B cell (primary cell): ENCODE measurements around the gene DTD1. TPM values are rescaled to one million over a fixed set of nuclear protein-coding genes. Genes with fewer than 3 reads are reported as not detected.

Source experiments
- ATAC-seq: fragments of 200-7000 bp; cut with Tn5 transposase; one replicate; pipeline ENCODE4 v1.10.0; 2021; ENCODE audit warnings: low read depth, mild to moderate bottlenecking, moderate number of reproducible peaks, moderate library complexity
- CTCF ChIA-PET: fragments of 350-600 bp; sonication (Branson Sonifier 250); formaldehyde crosslinking; loops from one replicate; lab custom pipeline; 2021; ENCODE audit warnings: antibody characterized with exemption, inconsistent platforms; lab: Charles Lee
- POLR2A ChIA-PET: fragments of 350-600 bp; sonication (Branson Sonifier 250); formaldehyde crosslinking; loops from one replicate; lab custom pipeline; 2021; ENCODE audit warnings: antibody characterized with exemption; lab: Charles Lee
- DNase-seq: peaks from one replicate; pipeline ENCODE4 v3.0.0; 2013
- H2AFZ ChIP-seq: 2 replicates; pipeline ENCODE4 v1.6.1; 2012; ENCODE audit warnings: mild to moderate bottlenecking, low read depth, low read length; ENCODE audit not compliant: insufficient read depth, poor library complexity, severe bottlenecking
- H3K27ac ChIP-seq, 2 donors: 1 replicate in 1 of 2; 2 replicates in 1 of 2; pipeline ENCODE4 v1.5.1; 2012 to 2013; ENCODE audit warnings: low read length in 2 of 2, mild to moderate bottlenecking in 2 of 2, moderate library complexity in 1 of 2
- H3K27me3 ChIP-seq, 4 experiments: fragments of 200-600 bp in 1 of 4; sonication (generic) in 1 of 4; replicated peaks in 1 of 4; 1 replicate in 2 of 4; 2 replicates in 2 of 4; pipeline versions ENCODE4 v1.6.1 to v1.7.0; 2013 to 2016; ENCODE audit warnings: low read length in 3 of 4, mild to moderate bottlenecking in 2 of 4, mixed read lengths in 1 of 4, moderate library complexity in 1 of 4; ENCODE audit not compliant: insufficient read depth in 4 of 4, control insufficient read depth in 3 of 4; ENCODE audit errors: control extremely low read depth in 1 of 4
- H3K36me3 ChIP-seq, 2 experiments: replicated peaks in 1 of 2; 1 replicate in 1 of 2; 2 replicates in 1 of 2; pipeline versions ENCODE4 v1.6.1 to v1.7.1; 2013; ENCODE audit warnings: low read length in 1 of 2; ENCODE audit not compliant: insufficient read depth in 2 of 2, control insufficient read depth in 1 of 2; ENCODE audit errors: control extremely low read depth in 1 of 2, extremely low read depth in 1 of 2
- H3K4me1 ChIP-seq, 2 donors: fragments of 200-600 bp in 1 of 2; sonication (generic) in 1 of 2; 1 replicate in 1 of 2; 2 replicates in 1 of 2; pipeline versions ENCODE4 v1.5.1 to v1.6.1; 2013 to 2017; ENCODE audit warnings: low read length in 2 of 2; ENCODE audit not compliant: control insufficient read depth in 2 of 2, insufficient read depth in 2 of 2
- H3K4me2 ChIP-seq: replicated peaks from 2 replicates; pipeline ENCODE3; 2012; ENCODE audit warnings: mild to moderate bottlenecking, low read depth, low read length; ENCODE audit not compliant: poor library complexity, severe bottlenecking
- H3K4me3 ChIP-seq, 5 experiments: fragments of 200-600 bp in 1 of 5; sonication (generic) in 1 of 5; 1 replicate in 3 of 5; 2 replicates in 2 of 5; pipeline versions ENCODE4 v1.5.1 to v1.7.0; 2011 to 2016; ENCODE audit warnings: low read length in 4 of 5, mild to moderate bottlenecking in 4 of 5, low read depth in 2 of 5, control low read depth in 1 of 5, moderate library complexity in 1 of 5; ENCODE audit not compliant: insufficient read depth in 1 of 5; ENCODE audit errors: control extremely low read depth in 1 of 5, extremely low read depth in 1 of 5
- H3K79me2 ChIP-seq: fragments of 200-600 bp; sonication (generic); one replicate; pipeline ENCODE4 v1.6.0; 2016; ENCODE audit warnings: low read length; ENCODE audit not compliant: control insufficient read depth, insufficient read depth
- H3K9ac ChIP-seq: fragments of 200-600 bp; sonication (generic); 2 replicates; pipeline ENCODE4 v1.6.1; 2017; ENCODE audit warnings: mild to moderate bottlenecking, low read length, moderate library complexity
- H3K9me3 ChIP-seq, 3 donors: one replicate each; pipeline versions ENCODE4 v1.6.1 to v1.7.1; 2013; ENCODE audit warnings: low read length in 2 of 3; ENCODE audit not compliant: control insufficient read depth in 2 of 3, insufficient read depth in 1 of 3; ENCODE audit errors: control extremely low read depth in 1 of 3
- H4K20me1 ChIP-seq: 2 replicates; pipeline ENCODE4 v1.6.0; 2012; ENCODE audit warnings: mild to moderate bottlenecking, low read length; ENCODE audit not compliant: insufficient read depth, control insufficient read depth, poor library complexity, severe bottlenecking
- H3K27ac Mint-ChIP-seq: one replicate; pipeline ENCODE4 v1.8.0; 2021; ENCODE audit warnings: mixed read lengths
- H3K27me3 Mint-ChIP-seq: one replicate; pipeline ENCODE4 v1.8.0; 2021; ENCODE audit warnings: mixed read lengths
- H3K4me1 Mint-ChIP-seq: one replicate; pipeline ENCODE4 v1.8.0; 2021; ENCODE audit warnings: mixed read lengths
- H3K4me3 Mint-ChIP-seq: one replicate; pipeline ENCODE4 v1.8.0; 2021; ENCODE audit warnings: mixed read lengths
- H3K9me3 Mint-ChIP-seq: one replicate; pipeline ENCODE4 v1.8.0; 2022; ENCODE audit warnings: mixed read lengths; ENCODE audit not compliant: insufficient read depth
- EZH2 ChIP-seq: IDR thresholded peaks from 2 replicates; pipeline ENCODE4 v1.6.1; 2012; ENCODE audit warnings: borderline replicate concordance, low read depth, mild to moderate bottlenecking, moderate library complexity, low read length; ENCODE audit not compliant: insufficient read depth, poor library complexity, severe bottlenecking
- WGBS: methylation state at CpG from one replicate; pipeline ENCODE4 v1.1.5; 2013; ENCODE audit warnings: missing lambda C conversion rate; ENCODE audit not compliant: insufficient coverage; 5-methylcytosine and 5-hydroxymethylcytosine counted together
- intact Hi-C: fragments of 100-400 bp; cut with micrococcal nuclease; formaldehyde crosslinking; loops from one replicate; pipeline ENCODE4 v1.10.0; 2022
- polyA plus RNA-seq: library from polyadenylated mRNA; depleted of rRNA; stranded (reverse); fragments of >200 nt; gene quantifications from 2 replicates; pipeline ENCODE4 v1.2.3, GENCODE V29; 2012
- total RNA-seq, 2 donors: library from RNA; stranded (reverse); fragments of 120-200 nt in 1 of 2; gene quantifications; 1 replicate in 1 of 2; 2 replicates in 1 of 2; pipeline versions ENCODE4 v1.2.3 to v1.2.4, GENCODE V29; 2013 to 2022
- TF ChIP-seq, protein P1 (sequence below): fragments of 200-600 bp; IDR thresholded peaks from one replicate; pipeline ENCODE4 v1.8.0; 2022; ENCODE audit warnings: antibody characterized with exemption, mild to moderate bottlenecking

DTD1 gene
- total and polyA plus RNA-seq, 2 donors (not counting 1 experiment from before 2014, with no cell fraction given): 18.7 to 20.4 TPM

DNA sequence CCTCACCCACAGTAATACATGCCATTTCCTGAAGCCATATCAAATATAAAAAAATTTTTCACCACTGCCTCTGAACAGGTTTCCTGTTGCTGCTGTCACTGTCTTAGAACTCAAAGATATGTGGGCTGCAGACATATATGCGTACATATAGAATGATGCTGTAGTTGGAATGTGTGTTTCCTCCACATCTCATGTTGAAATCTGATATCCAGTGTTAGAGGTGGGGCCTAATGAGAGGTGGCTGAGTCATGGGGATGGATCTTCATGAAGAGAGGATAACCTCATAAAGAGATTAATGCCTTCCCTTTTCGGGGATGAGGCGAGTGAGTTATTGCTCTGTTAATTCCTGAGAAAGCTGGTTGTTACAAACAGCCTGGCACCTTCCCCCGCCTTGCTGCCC is 218.0 kb downstream of the DTD1 start:
- Mint-ChIP-seq H3K9me3 (no peaks in the 10 kb centered on the region), H3K27ac (no peak overlapping the region), H3K4me1 (peaks cover 4% of the 10 kb centered on the region), H3K27me3 (no peaks in the 10 kb centered on the region), H3K4me3 (no peak overlapping the region)
- Histone ChIP-seq H3K79me2 (no peaks in the 10 kb centered on the region), H3K36me3 (no peaks in the 10 kb centered on the region), H4K20me1 (no peaks in the 10 kb centered on the region), H3K27ac (no peak overlapping the region), H2AFZ (no peak overlapping the region), H3K4me1 (peaks cover 0 to 3% of the 10 kb centered on the region in 2 donors), H3K4me3 (no peak overlapping the region), H3K9me3 (no peaks in the 10 kb centered on the region), H3K9ac (no peak overlapping the region), H3K27me3 (no peaks in the 10 kb centered on the region), H3K4me2 (no peak overlapping the region)
- TF ChIP-seq, protein P1, sequence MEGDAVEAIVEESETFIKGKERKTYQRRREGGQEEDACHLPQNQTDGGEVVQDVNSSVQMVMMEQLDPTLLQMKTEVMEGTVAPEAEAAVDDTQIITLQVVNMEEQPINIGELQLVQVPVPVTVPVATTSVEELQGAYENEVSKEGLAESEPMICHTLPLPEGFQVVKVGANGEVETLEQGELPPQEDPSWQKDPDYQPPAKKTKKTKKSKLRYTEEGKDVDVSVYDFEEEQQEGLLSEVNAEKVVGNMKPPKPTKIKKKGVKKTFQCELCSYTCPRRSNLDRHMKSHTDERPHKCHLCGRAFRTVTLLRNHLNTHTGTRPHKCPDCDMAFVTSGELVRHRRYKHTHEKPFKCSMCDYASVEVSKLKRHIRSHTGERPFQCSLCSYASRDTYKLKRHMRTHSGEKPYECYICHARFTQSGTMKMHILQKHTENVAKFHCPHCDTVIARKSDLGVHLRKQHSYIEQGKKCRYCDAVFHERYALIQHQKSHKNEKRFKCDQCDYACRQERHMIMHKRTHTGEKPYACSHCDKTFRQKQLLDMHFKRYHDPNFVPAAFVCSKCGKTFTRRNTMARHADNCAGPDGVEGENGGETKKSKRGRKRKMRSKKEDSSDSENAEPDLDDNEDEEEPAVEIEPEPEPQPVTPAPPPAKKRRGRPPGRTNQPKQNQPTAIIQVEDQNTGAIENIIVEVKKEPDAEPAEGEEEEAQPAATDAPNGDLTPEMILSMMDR: no peak
- no peak for TF ChIP-seq EZH2
- POLR2A ChIA-PET: no interaction called here
- WGBS: 80% methylated on average over 3 of the region's 4 CpGs
- no peak for ATAC-seq
- intact Hi-C loops: no loop called here
- CTCF ChIA-PET: no interaction called here
- no peak for DNase-seq

DNA sequence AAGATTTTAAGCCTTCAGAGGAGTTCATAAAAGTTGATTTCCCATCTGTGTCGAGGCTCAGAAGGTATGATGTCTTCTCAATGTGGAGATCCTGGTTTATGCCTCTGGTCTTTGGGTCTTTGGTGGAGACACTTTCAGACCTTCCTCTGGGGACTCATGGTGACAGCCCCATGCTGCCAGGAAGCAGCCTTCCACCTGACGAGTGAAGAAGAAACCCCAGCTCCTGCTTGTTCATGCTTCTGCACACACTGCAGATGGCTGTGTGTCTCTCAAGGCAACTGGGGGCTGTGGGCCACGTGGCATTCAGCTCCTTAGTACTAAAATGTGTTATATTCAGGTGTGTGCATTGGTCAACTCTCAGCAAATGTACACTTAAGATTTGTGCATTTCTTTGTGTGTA is 220.9 kb downstream of the DTD1 start:
- Histone ChIP-seq H3K27ac (no peak overlapping the region), H3K4me1 (no peaks in the 10 kb centered on the region), H3K4me2 (no peak overlapping the region), H4K20me1 (no peaks in the 10 kb centered on the region), H3K4me3 (no peak overlapping the region), H3K27me3 (no peaks in the 10 kb centered on the region), H3K36me3 (no peaks in the 10 kb centered on the region), H3K9ac (no peak overlapping the region), H3K79me2 (no peaks in the 10 kb centered on the region), H2AFZ (no peak overlapping the region), H3K9me3 (no peaks in the 10 kb centered on the region)
- Mint-ChIP-seq H3K27ac (no peak overlapping the region), H3K4me1 (no peaks in the 10 kb centered on the region), H3K27me3 (no peaks in the 10 kb centered on the region), H3K9me3 (no peaks in the 10 kb centered on the region), H3K4me3 (no peak overlapping the region)
- DNase-seq: no peak
- ChIA-PET CTCF (no interaction called here), POLR2A (no interaction called here)
- TF ChIP-seq EZH2: no peak
- WGBS: 23% methylated on average over 1 of the region's 3 CpGs
- ATAC-seq: no peak
- intact Hi-C loops: no loop called here
